Heart left ventricle (tissue), 16 donors: ENCODE measurements around the gene UBE2E2. TPM values are rescaled to one million over a fixed set of nuclear protein-coding genes. Genes with fewer than 3 reads are reported as not detected.
A peak's percentile ranks its signal among the peaks of the same experiment; 100 is the strongest.

Source experiments
- ATAC-seq, 4 donors: fragments of 200-7000 bp; cut with Tn5 transposase; one replicate each; pipeline ENCODE4 v1.9.1; 2020 to 2022; ENCODE audit warnings: moderate library complexity in 4 of 4, mild to moderate bottlenecking in 3 of 4, moderate number of reproducible peaks in 1 of 4
- DNase-seq, 5 donors: peaks; one replicate each; pipeline ENCODE4 v3.0.0-alpha.2; 2020
- H3K27ac ChIP-seq, 12 donors: fragments of 200-600 bp; sonication (generic) in 4 of 12; one replicate each; pipeline versions ENCODE4 v1.5.0 to v1.8.0; 2016 to 2022; ENCODE audit warnings: mild to moderate bottlenecking in 2 of 12
- H3K27me3 ChIP-seq, 9 donors: fragments of 200-600 bp; sonication (generic) in 2 of 9; one replicate each; pipeline versions ENCODE4 v1.5.1 to v1.8.0; 2016 to 2022; ENCODE audit warnings: mild to moderate bottlenecking in 3 of 9
- H3K36me3 ChIP-seq, 9 donors: fragments of 200-600 bp; sonication (generic) in 2 of 9; one replicate each; pipeline versions ENCODE4 v1.5.0 to v1.8.0; 2018 to 2022; ENCODE audit warnings: mild to moderate bottlenecking in 2 of 9
- H3K4me1 ChIP-seq, 12 donors: fragments of 200-600 bp; sonication (generic) in 4 of 12; one replicate each; pipeline versions ENCODE4 v1.5.0 to v1.8.0; 2016 to 2022; ENCODE audit warnings: mild to moderate bottlenecking in 3 of 12
- H3K4me3 ChIP-seq, 12 donors: fragments of 200-600 bp; sonication (generic) in 4 of 12; one replicate each; pipeline versions ENCODE4 v1.5.0 to v1.8.0; 2017 to 2022; ENCODE audit warnings: mild to moderate bottlenecking in 9 of 12, moderate library complexity in 4 of 12
- H3K9me3 ChIP-seq, 12 donors: fragments of 200-600 bp; sonication (generic) in 4 of 12; one replicate each; pipeline versions ENCODE4 v1.5.0 to v1.8.0; 2016 to 2022; ENCODE audit warnings: mild to moderate bottlenecking in 1 of 12
- CTCF ChIP-seq, 12 donors: fragments of 200-600 bp; sonication (generic) in 4 of 12; IDR thresholded peaks; one replicate each; pipeline versions ENCODE4 v1.5.0 to v1.8.0; 2018 to 2022; ENCODE audit warnings: antibody characterized with exemption in 12 of 12, mild to moderate bottlenecking in 5 of 12
- POLR2A ChIP-seq, 2 donors: fragments of 450-650 bp; IDR thresholded peaks; one replicate each; pipeline ENCODE4 v1.6.1; 2017; ENCODE audit warnings: antibody characterized with exemption in 2 of 2, mild to moderate bottlenecking in 2 of 2, moderate library complexity in 2 of 2
- WGBS, 4 donors: extraction: QIAGEN DNeasy Blood & Tissue Kit in 2 of 4; methylation state at CpG; one replicate each; pipeline versions ENCODE4 v1.1.5 to v1.1.7; 2013 to 2018; 5-methylcytosine and 5-hydroxymethylcytosine counted together
- intact Hi-C, 10 donors: fragments of 100-400 bp; cut with DNase I; formaldehyde crosslinking; loops; one replicate each; pipeline versions ENCODE4 v1.11.1 to v1.14.2; 2022
- polyA plus RNA-seq, 2 donors: library from polyadenylated mRNA; stranded (reverse); fragments of 200-250 nt; gene quantifications; one replicate each; pipeline ENCODE4 v1.2.3, GENCODE V29; 2013
- total RNA-seq, 9 donors: library from RNA; depleted of rRNA in 2 of 9; stranded (reverse); fragments of >200 nt in 2 of 9; fragmentation: NEBNext Ultra II Directional in 3 of 9; extraction: Animal tissue kit (Norgen Biotek cat#: 25700) in 3 of 9; gene quantifications; one replicate each; pipeline versions ENCODE4 v1.1.0 to v1.2.4, GENCODE V29; 2016 to 2023
- donor health status: ischemic (EF 13 %, LVEDD 7.1; RV severe dilation, severe dysfunction).
- donor health status: healthy with polysubstance abuse.
- donor health status: DM: no; HTN: yes; CAD: no.
- donor health status: DM: no; HTN: no; CAD: no.
- donor health status: ischemic (EF 25% LVEDD 6.9; RV normal size, moderate dysfunction).
- donor health status: ischemic (EF 25% LVEDD 5.7; RV mildly dilated, moderate dysfunction).
- donor health status: healthy.
- donor health status: DM: yes; HTN: yes; CAD: no.
- donor health status: ischemic (EF 35%, LVEDD 5.7; RV mildly dilated, moderate dysfunction).
- donor health status: nonischemic (EF 11% LVEDD 7.7; RV severe dilation, severe dysfunction).
- donor health status: DM: yes; HTN: yes; CAD: no.
- donor health status: PGD.
- donor health status: ischemic (EF 29% LVEDD 5.4; RV normal size, mild dysfunction).
- donor health status: nonischemic (EF 23%, LVEDD 6.1; RV moderate dilation, normal function).

UBE2E2 gene
- total and polyA plus RNA-seq, 11 donors: 21.9 to 63.9 (median 50.8) TPM

DNA sequence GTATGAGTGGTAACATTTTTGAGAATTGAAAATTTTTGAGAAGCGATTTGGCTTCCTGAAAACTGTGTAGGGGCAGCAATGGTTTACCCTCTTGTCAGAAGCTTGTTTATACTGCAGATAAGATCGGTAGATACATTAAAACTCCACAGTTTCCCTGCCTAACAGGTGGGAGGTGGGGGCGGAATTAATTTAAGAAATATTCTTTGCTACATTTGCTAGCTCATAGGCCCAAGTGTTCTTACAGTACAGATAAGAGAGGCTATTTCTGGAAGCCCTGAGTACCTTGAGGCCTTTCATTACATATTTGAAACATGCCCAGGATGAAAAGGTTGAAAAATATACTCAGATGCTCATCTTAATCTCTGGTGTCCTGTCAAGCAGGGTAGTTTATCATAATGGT lies 285.5 kb downstream of the UBE2E2 start:
- intact Hi-C loops: no loop called here
- Histone ChIP-seq H3K27me3 (no peaks in the 10 kb centered on the region), H3K4me1 (peaks cover 0 to 46% (median 11%) of the 10 kb centered on the region in 12 donors), H3K4me3 (no peak overlapping the region), H3K9me3 (peaks cover 0 to 11% (median 1%) of the 10 kb centered on the region in 12 donors), H3K36me3 (no peaks in the 10 kb centered on the region), H3K27ac (peak overlapping the region in 2 of 12 donors; percentile 25 to 44)
- WGBS, 4 donors: 56 to 67% (median 62%) methylated on average over 3 of the region's 3 CpGs
- no peak for TF ChIP-seq POLR2A (IDR thresholded peaks at IDR 0.05)
- TF ChIP-seq CTCF (IDR thresholded peaks at IDR 0.05): no peak
- peak in 3 of 4 donors; percentile 45 to 64 (median 55) for ATAC-seq
- DNase-seq: no peak

GRCh38 chr3:23489300-23490158 lies 286.4 kb downstream of the UBE2E2 start:
- peak overlapping the region in 3 of 12 donors; percentile 14 to 44 (median 25) for H3K27ac ChIP-seq
- H3K9me3 ChIP-seq: peaks cover 0 to 11% (median 1%) of the 10 kb centered on the region in 12 donors
- 91 to 96% (median 94%) methylated on average over 7 of the region's 7 CpGs for WGBS, 4 donors
- intact Hi-C loops: no loop called here
- TF ChIP-seq CTCF (IDR thresholded peaks at IDR 0.05): no peak
- no peak for TF ChIP-seq POLR2A (IDR thresholded peaks at IDR 0.05)
- H3K27me3 ChIP-seq: no peaks in the 10 kb centered on the region
- peaks cover 0 to 46% (median 11%) of the 10 kb centered on the region in 12 donors for H3K4me1 ChIP-seq
- ATAC-seq (no peak), DNase-seq (no peak)
- H3K36me3 ChIP-seq: no peaks in the 10 kb centered on the region
- H3K4me3 ChIP-seq: no peak overlapping the region

DNA sequence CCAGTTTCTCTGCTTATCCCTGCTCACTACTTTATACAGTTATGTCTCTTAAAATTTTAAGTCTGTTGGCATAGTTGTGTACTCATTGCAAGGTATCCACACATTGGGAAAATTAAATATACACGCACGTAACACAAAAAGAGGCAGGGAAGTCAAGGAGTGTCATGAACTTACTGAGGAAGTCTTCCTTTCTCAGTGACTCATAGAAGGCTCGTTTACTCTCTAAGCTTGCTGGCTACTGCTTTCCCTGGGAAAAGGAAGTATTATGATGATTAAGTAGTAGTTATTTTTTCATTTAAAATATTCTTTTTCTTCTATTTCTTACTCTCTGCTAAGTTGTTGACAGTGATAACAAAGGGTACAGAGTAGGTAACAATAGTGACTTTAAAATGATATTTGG lies 287.3 kb downstream of the UBE2E2 start:
- no peaks in the 10 kb centered on the region for H3K27me3 ChIP-seq
- WGBS, 4 donors: 40 to 59% (median 44%) methylated on average over 3 of the region's 3 CpGs
- DNase-seq (no peak), ATAC-seq (no peak)
- no peaks in the 10 kb centered on the region for H3K36me3 ChIP-seq
- no peak overlapping the region for H3K4me3 ChIP-seq
- peaks cover 0 to 56% (median 11%) of the 10 kb centered on the region in 12 donors for H3K4me1 ChIP-seq
- intact Hi-C loops: no loop called here
- peaks cover 0 to 11% (median 1%) of the 10 kb centered on the region in 12 donors for H3K9me3 ChIP-seq
- peak overlapping the region in 2 of 12 donors; percentile 1 to 15 for H3K27ac ChIP-seq
- TF ChIP-seq CTCF (IDR thresholded peaks at IDR 0.05): no peak
- TF ChIP-seq POLR2A (IDR thresholded peaks at IDR 0.05): no peak

GRCh38 chr3:23492057-23492456 lies 288.9 kb downstream of the UBE2E2 start:
- ATAC-seq: no peak
- H3K9me3 ChIP-seq: peaks cover 0 to 1% (median 0%) of the 10 kb centered on the region in 12 donors
- TF ChIP-seq POLR2A (IDR thresholded peaks at IDR 0.05): no peak
- no peak for TF ChIP-seq CTCF (IDR thresholded peaks at IDR 0.05)
- H3K27ac ChIP-seq: no peak overlapping the region
- H3K36me3 ChIP-seq: no peaks in the 10 kb centered on the region
- H3K4me3 ChIP-seq: no peak overlapping the region
- peaks cover 0 to 52% (median 11%) of the 10 kb centered on the region in 12 donors for H3K4me1 ChIP-seq
- intact Hi-C loops: no loop called here
- H3K27me3 ChIP-seq: no peaks in the 10 kb centered on the region
- no peak for DNase-seq
